NT2/D1 (cell line): Measurements from ENCODE around the gene STH.

ENCODE experiments used
- SUZ12 ChIP-seq: IDR thresholded peaks from 2 replicates; pipeline ENCODE4 v1.6.1; 2011; ENCODE audit not compliant: insufficient read length, insufficient read depth; ENCODE audit errors: extremely low read depth
- YY1 ChIP-seq: IDR thresholded peaks from 2 replicates; pipeline ENCODE4 v1.6.1; 2011; ENCODE audit not compliant: insufficient read length, insufficient read depth
- ZNF274 ChIP-seq: IDR thresholded peaks from 2 replicates; pipeline ENCODE4 v1.6.1; 2011; ENCODE audit warnings: mild to moderate bottlenecking, low read depth, low read length

- TF ChIP-seq ZNF274 (no peak), YY1 (no peak), SUZ12 (no peak)
Observed at GRCh38 chr17:45967378-45967777, 31.7 kb upstream of the STH start.
